Lower leg skin (tissue), 3 donors: Measurements from ENCODE around the gene SARNP.

Experiments used
- CTCF ChIP-seq, 3 donors: fragments of 450-650 bp; IDR thresholded peaks; one replicate each; pipeline ENCODE4 v1.5.1; 2016; ENCODE audit warnings: antibody characterized with exemption in 3 of 3, mild to moderate bottlenecking in 3 of 3, moderate library complexity in 2 of 3
- POLR2A ChIP-seq, 2 donors: fragments of 450-650 bp; IDR thresholded peaks; one replicate each; pipeline ENCODE4 v1.6.1; 2016 to 2017; ENCODE audit warnings: antibody characterized with exemption in 2 of 2, mild to moderate bottlenecking in 1 of 2, moderate library complexity in 1 of 2

DNA sequence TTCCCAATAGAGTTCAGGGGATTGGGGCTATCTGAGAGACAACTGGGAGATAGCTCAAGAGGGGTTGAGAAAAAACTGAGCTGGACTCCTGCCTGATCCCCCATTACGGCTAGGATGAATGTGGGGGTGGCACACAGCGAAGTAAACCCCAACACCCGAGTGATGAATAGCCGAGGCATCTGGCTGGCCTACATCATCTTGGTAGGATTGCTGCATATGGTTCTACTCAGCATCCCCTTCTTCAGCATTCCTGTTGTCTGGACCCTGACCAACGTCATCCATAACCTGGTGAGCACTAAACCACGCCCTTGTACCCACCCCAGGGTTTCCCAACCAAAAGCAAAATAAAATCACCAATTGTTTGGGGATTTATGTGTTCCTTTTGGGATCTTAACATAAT lies 1.4 kb upstream of the SARNP start:
- TF ChIP-seq CTCF (IDR thresholded peaks at IDR 0.05) (no peak), POLR2A (IDR thresholded peaks at IDR 0.05) (no peak)
